ENCODE data around the gene TUBG2.

TUBG2 gene

GRCh38 chr17:42700586-42701289 lies 41.7 kb downstream of the TUBG2 start:
- no peak for DNase-seq

GRCh38 chr17:42702446-42702845 lies 43.4 kb downstream of the TUBG2 start:
- DNase-seq: no peak

- DNase-seq: no peak
Measured at GRCh38 chr17:42704490-42704836, 45.4 kb downstream of the TUBG2 start.

GRCh38 chr17:42704837-42705494 lies 45.9 kb downstream of the TUBG2 start:
- no peak for DNase-seq

- no peak for DNase-seq
Measured at GRCh38 chr17:42706732-42707131, 47.6 kb downstream of the TUBG2 start.

GRCh38 chr17:42708588-42708987 lies 49.5 kb downstream of the TUBG2 start:
- no peak for DNase-seq

- no peak for DNase-seq
Measured at GRCh38 chr17:42709561-42709960, 50.5 kb downstream of the TUBG2 start.

Measured in fibroblast of upper back skin (primary cell).